GM12878 (cell line): Measurements from ENCODE around the gene BUB1. TPM values are rescaled to one million over a fixed set of nuclear protein-coding genes. Genes with fewer than 3 reads are reported as not detected.

Source experiments
- ATF7 ChIP-seq: fragments of 450-650 bp; IDR thresholded peaks from 2 replicates; pipeline ENCODE4 v1.6.1; 2016; ENCODE audit warnings: low read depth, mild to moderate bottlenecking
- BMI1 ChIP-seq: fragments of 450-650 bp; IDR thresholded peaks from 2 replicates; pipeline ENCODE4 v1.6.1; 2016; ENCODE audit warnings: mild to moderate bottlenecking, moderate library complexity, borderline replicate concordance
- DPF2 ChIP-seq: fragments of 450-650 bp; IDR thresholded peaks from 2 replicates; pipeline ENCODE4 v1.6.1; 2017; ENCODE audit warnings: mild to moderate bottlenecking
- EP300 ChIP-seq, 2 experiments: fragments of 150-350 bp in 1 of 2; IDR thresholded peaks; 2 replicates each; pipeline ENCODE4 v1.6.1; 2011 to 2012; ENCODE audit warnings: low read depth in 2 of 2, low read length in 2 of 2, borderline replicate concordance in 1 of 2, improper control_type of control experiment in 1 of 2, inconsistent platforms in 1 of 2; ENCODE audit not compliant: control insufficient read depth in 1 of 2
- IKZF1 ChIP-seq: fragments of 450-650 bp; conservative IDR thresholded peaks from 2 replicates; pipeline ENCODE4 v1.6.1; 2017; ENCODE audit warnings: antibody characterized with exemption, mild to moderate bottlenecking
- PAX5 ChIP-seq: IDR thresholded peaks from 2 replicates; pipeline ENCODE4 v1.6.1; 2011; ENCODE audit warnings: low read depth, low read length, borderline replicate concordance
- PKNOX1 ChIP-seq: fragments of 450-650 bp; IDR thresholded peaks from 2 replicates; pipeline ENCODE4 v1.6.1; 2016; ENCODE audit warnings: mild to moderate bottlenecking
- POLR2AphosphoS5 ChIP-seq: IDR thresholded peaks from 2 replicates; pipeline ENCODE4 v1.6.1; 2011; ENCODE audit warnings: mild to moderate bottlenecking, low read length, inconsistent platforms
- SMAD1 ChIP-seq: fragments of 450-650 bp; IDR thresholded peaks from 2 replicates; pipeline ENCODE4 v1.6.1; 2018; ENCODE audit warnings: mild to moderate bottlenecking, low read depth; ENCODE audit not compliant: partially characterized antibody
- SP1 ChIP-seq: IDR thresholded peaks from one replicate; pipeline ENCODE4 v1.6.1; 2011; ENCODE audit warnings: low read depth, low read length
- TAF1 ChIP-seq: IDR thresholded peaks from 2 replicates; pipeline ENCODE4 v1.6.1; 2011; ENCODE audit warnings: mild to moderate bottlenecking, low read depth, low read length, borderline replicate concordance
- polyA plus RNA-seq, 11 experiments: library from polyadenylated mRNA; depleted of rRNA in 4 of 11; unstranded in 6 of 11; stranded (reverse) in 5 of 11; fragments of >200 nt; fragmentation: Nextera tagmentation in 4 of 11; fragmentation: Illumina TruSeq in 1 of 11; extraction: Ambion mirVana in 4 of 11; extraction: Trizol in 1 of 11; gene quantifications; 1 replicate in 1 of 11; 2 replicates in 10 of 11; pipeline versions ENCODE4 v1.2.1 to v1.2.3, GENCODE V29; 2011 to 2016; ENCODE audit warnings: inconsistent platforms in 2 of 11, missing spikeins in 2 of 11, low read depth in 1 of 11
- total RNA-seq, 4 experiments: library from RNA; depleted of rRNA in 3 of 4; stranded (reverse); fragments of >200 nt in 3 of 4; fragmentation: Illumina TruSeq in 1 of 4; extraction: Trizol in 1 of 4; gene quantifications; 2 replicates each; pipeline versions ENCODE4 v1.2.1 to v1.2.3, GENCODE V29; 2013 to 2021
- TF ChIP-seq, protein P1 (sequence below): IDR thresholded peaks from 2 replicates; pipeline ENCODE4 v1.6.1; 2012; ENCODE audit warnings: improper control_type of control experiment, low read depth, low read length; ENCODE audit not compliant: insufficient replicate concordance
- TF ChIP-seq, protein P2 (sequence below): IDR thresholded peaks from 2 replicates; pipeline ENCODE4 v1.6.1; 2012; ENCODE audit warnings: low read depth, low read length, improper control_type of control experiment
- TF ChIP-seq, protein P3 (sequence below): IDR thresholded peaks from 2 replicates; pipeline ENCODE4 v1.6.1; 2012; ENCODE audit warnings: low read depth, low read length, improper control_type of control experiment
- TF ChIP-seq, protein P4 (sequence below): IDR thresholded peaks from 2 replicates; pipeline ENCODE4 v1.6.1; 2011; ENCODE audit warnings: borderline replicate concordance, low read depth, mild to moderate bottlenecking, moderate library complexity, mixed read lengths, low read length; ENCODE audit not compliant: insufficient read depth; ENCODE audit errors: extremely low read length
- TF ChIP-seq, protein P5 (sequence below): fragments of 450-650 bp; IDR thresholded peaks from 2 replicates; pipeline ENCODE4 v1.6.1; 2016; ENCODE audit warnings: mild to moderate bottlenecking

BUB1 gene
- total and polyA plus RNA-seq, 10 of the 15 experiments (the other 5 are each of a cell fraction or from before 2014, with no cell fraction given) = 52.4 to 142 (median 88.9) TPM

GRCh38 chr2:110674620-110675555 is 3.0 kb downstream of the BUB1 start (continued):
- TF ChIP-seq, protein P1, sequence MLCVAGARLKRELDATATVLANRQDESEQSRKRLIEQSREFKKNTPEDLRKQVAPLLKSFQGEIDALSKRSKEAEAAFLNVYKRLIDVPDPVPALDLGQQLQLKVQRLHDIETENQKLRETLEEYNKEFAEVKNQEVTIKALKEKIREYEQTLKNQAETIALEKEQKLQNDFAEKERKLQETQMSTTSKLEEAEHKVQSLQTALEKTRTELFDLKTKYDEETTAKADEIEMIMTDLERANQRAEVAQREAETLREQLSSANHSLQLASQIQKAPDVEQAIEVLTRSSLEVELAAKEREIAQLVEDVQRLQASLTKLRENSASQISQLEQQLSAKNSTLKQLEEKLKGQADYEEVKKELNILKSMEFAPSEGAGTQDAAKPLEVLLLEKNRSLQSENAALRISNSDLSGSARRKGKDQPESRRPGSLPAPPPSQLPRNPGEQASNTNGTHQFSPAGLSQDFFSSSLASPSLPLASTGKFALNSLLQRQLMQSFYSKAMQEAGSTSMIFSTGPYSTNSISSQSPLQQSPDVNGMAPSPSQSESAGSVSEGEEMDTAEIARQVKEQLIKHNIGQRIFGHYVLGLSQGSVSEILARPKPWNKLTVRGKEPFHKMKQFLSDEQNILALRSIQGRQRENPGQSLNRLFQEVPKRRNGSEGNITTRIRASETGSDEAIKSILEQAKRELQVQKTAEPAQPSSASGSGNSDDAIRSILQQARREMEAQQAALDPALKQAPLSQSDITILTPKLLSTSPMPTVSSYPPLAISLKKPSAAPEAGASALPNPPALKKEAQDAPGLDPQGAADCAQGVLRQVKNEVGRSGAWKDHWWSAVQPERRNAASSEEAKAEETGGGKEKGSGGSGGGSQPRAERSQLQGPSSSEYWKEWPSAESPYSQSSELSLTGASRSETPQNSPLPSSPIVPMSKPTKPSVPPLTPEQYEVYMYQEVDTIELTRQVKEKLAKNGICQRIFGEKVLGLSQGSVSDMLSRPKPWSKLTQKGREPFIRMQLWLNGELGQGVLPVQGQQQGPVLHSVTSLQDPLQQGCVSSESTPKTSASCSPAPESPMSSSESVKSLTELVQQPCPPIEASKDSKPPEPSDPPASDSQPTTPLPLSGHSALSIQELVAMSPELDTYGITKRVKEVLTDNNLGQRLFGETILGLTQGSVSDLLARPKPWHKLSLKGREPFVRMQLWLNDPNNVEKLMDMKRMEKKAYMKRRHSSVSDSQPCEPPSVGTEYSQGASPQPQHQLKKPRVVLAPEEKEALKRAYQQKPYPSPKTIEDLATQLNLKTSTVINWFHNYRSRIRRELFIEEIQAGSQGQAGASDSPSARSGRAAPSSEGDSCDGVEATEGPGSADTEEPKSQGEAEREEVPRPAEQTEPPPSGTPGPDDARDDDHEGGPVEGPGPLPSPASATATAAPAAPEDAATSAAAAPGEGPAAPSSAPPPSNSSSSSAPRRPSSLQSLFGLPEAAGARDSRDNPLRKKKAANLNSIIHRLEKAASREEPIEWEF = peak; percentile 44
- TF ChIP-seq SMAD1 = peak; percentile 44
- peak; percentile 18 for TF ChIP-seq POLR2AphosphoS5
- TF ChIP-seq, protein P2, sequence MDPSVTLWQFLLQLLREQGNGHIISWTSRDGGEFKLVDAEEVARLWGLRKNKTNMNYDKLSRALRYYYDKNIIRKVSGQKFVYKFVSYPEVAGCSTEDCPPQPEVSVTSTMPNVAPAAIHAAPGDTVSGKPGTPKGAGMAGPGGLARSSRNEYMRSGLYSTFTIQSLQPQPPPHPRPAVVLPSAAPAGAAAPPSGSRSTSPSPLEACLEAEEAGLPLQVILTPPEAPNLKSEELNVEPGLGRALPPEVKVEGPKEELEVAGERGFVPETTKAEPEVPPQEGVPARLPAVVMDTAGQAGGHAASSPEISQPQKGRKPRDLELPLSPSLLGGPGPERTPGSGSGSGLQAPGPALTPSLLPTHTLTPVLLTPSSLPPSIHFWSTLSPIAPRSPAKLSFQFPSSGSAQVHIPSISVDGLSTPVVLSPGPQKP = no peak
- TF ChIP-seq ATF7 = peak; percentile 95
- no peak; the same call in 1 of the 2 replicates for TF ChIP-seq DPF2
- peak; percentile 80 for TF ChIP-seq IKZF1
- no peak for TF ChIP-seq BMI1
- TF ChIP-seq, protein P3, sequence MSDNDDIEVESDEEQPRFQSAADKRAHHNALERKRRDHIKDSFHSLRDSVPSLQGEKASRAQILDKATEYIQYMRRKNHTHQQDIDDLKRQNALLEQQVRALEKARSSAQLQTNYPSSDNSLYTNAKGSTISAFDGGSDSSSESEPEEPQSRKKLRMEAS = peak; percentile 31; the same call in 1 of the 2 replicates
- TF ChIP-seq, protein P4, sequence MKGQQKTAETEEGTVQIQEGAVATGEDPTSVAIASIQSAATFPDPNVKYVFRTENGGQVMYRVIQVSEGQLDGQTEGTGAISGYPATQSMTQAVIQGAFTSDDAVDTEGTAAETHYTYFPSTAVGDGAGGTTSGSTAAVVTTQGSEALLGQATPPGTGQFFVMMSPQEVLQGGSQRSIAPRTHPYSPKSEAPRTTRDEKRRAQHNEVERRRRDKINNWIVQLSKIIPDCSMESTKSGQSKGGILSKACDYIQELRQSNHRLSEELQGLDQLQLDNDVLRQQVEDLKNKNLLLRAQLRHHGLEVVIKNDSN = peak; percentile 39
- TF ChIP-seq EP300 (IDR thresholded peaks at IDR 0.05; ENCODE audit: borderline replicate concordance in 1 of 2, control insufficient read depth in 1 of 2, low read depth in 2 of 2, low read length in 2 of 2) = peak; percentile 86; a peak in 3 of 4 replicates
- TF ChIP-seq SP1 = peak; percentile 31
- TF ChIP-seq, protein P5, sequence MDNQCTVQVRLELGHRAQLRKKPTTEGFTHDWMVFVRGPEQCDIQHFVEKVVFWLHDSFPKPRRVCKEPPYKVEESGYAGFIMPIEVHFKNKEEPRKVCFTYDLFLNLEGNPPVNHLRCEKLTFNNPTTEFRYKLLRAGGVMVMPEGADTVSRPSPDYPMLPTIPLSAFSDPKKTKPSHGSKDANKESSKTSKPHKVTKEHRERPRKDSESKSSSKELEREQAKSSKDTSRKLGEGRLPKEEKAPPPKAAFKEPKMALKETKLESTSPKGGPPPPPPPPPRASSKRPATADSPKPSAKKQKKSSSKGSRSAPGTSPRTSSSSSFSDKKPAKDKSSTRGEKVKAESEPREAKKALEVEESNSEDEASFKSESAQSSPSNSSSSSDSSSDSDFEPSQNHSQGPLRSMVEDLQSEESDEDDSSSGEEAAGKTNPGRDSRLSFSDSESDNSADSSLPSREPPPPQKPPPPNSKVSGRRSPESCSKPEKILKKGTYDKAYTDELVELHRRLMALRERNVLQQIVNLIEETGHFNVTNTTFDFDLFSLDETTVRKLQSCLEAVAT = peak; percentile 66
- peak; percentile 94 for TF ChIP-seq PAX5
- TF ChIP-seq PKNOX1 = peak; percentile 91
- no peak for TF ChIP-seq TAF1
